Right hindlimb (tissue), 1 donor: ENCODE results near the gene DCAF8L1.
"Not testable (repeated sequence)": the region's sequence is repeated elsewhere in the genome, so short reads cannot be mapped to it uniquely, and the experiment has no call there.

ENCODE experiments used
- DNase-seq: peaks from one replicate; pipeline ENCODE4 v3.0.0-alpha.2; 2018

Gene DCAF8L1

GRCh38 chrX:27981349-27981748 lies at the start of gene DCAF8L1:
Gene DCAF8L1 (minus strand): TSS chrX:27981449. CDS start chrX:27981334, 115 bp downstream.
- no peak for DNase-seq

- no peak for DNase-seq
Observed at GRCh38 chrX:28022371-28022770, 41.1 kb upstream of the DCAF8L1 start.

GRCh38 chrX:28016823-28017222 lies 35.6 kb upstream of the DCAF8L1 start:
- DNase-seq, result no peak

GRCh38 chrX:28015993-28016392 lies 34.7 kb upstream of the DCAF8L1 start:
- DNase-seq, result no peak

- no peak for DNase-seq
Observed at GRCh38 chrX:28010875-28011274, 29.6 kb upstream of the DCAF8L1 start.

- no peak for DNase-seq
Observed at GRCh38 chrX:27998666-27999065, 17.4 kb upstream of the DCAF8L1 start.

- no peak for DNase-seq
Observed at GRCh38 chrX:27997622-27998021, 16.4 kb upstream of the DCAF8L1 start.

GRCh38 chrX:27996132-27996531 lies 14.9 kb upstream of the DCAF8L1 start:
- no peak for DNase-seq

- no peak for DNase-seq
Observed at GRCh38 chrX:27995611-27996010, 14.4 kb upstream of the DCAF8L1 start.

- DNase-seq, result no peak
Observed at GRCh38 chrX:27987862-27988646, 6.8 kb upstream of the DCAF8L1 start.

- DNase-seq, result not testable (repeated sequence)
Observed at GRCh38 chrX:27976934-27977333, 4.3 kb downstream of the DCAF8L1 start.

GRCh38 chrX:27976284-27976683 lies 5.0 kb downstream of the DCAF8L1 start:
- DNase-seq, result no peak

- DNase-seq, result no peak
Observed at GRCh38 chrX:27968878-27969277, 12.4 kb downstream of the DCAF8L1 start.

- no peak for DNase-seq
Observed at GRCh38 chrX:27968352-27968751, 12.9 kb downstream of the DCAF8L1 start.

GRCh38 chrX:27966955-27967354 lies 14.3 kb downstream of the DCAF8L1 start:
- DNase-seq, result no peak

- no peak for DNase-seq
Observed at GRCh38 chrX:27966492-27966891, 14.8 kb downstream of the DCAF8L1 start.

- not testable (repeated sequence) for DNase-seq
Observed at GRCh38 chrX:27965348-27965747, 15.9 kb downstream of the DCAF8L1 start.

- DNase-seq, result no peak
Observed at GRCh38 chrX:27964432-27964831, 16.8 kb downstream of the DCAF8L1 start.

- not testable (repeated sequence) for DNase-seq
Observed at GRCh38 chrX:27960410-27960809, 20.8 kb downstream of the DCAF8L1 start.

- DNase-seq, result no peak
Observed at GRCh38 chrX:27953171-27953570, 28.1 kb downstream of the DCAF8L1 start.

- no peak for DNase-seq
Observed at GRCh38 chrX:27933361-27933760, 47.9 kb downstream of the DCAF8L1 start.
